ENCODE data around the gene ACIN1. TPM values are rescaled to one million over a fixed set of nuclear protein-coding genes. Genes with fewer than 3 reads are reported as not detected.
A peak's percentile ranks its signal among the peaks of the same experiment; 100 is the strongest.
"Not testable (repeated sequence)": the region's sequence is repeated elsewhere in the genome, so short reads cannot be mapped to it uniquely, and the experiment has no call there.

ACIN1 gene
- polyA plus RNA-seq, 4 donors, result 214 to 342 (median 239) TPM

- DNase-seq (ENCODE audit: low read depth in 4 of 4, low spot score in 3 of 4), result no peak
These were observed 14.8 kb upstream of the ACIN1 start for GRCh38 chr14:23109769-23110168.

- not testable (repeated sequence) for DNase-seq (ENCODE audit: low read depth in 4 of 4, low spot score in 3 of 4)
These were observed 13.2 kb upstream of the ACIN1 start for GRCh38 chr14:23108169-23108568.

GRCh38 chr14:23107620-23108019, 12.7 kb upstream of the ACIN1 start:
- not testable (repeated sequence) for DNase-seq (ENCODE audit: low read depth in 4 of 4, low spot score in 3 of 4)

- DNase-seq (ENCODE audit: low read depth in 4 of 4, low spot score in 3 of 4), result no peak
These were observed 11.8 kb upstream of the ACIN1 start for GRCh38 chr14:23106747-23107045.

GRCh38 chr14:23105348-23105824, 10.4 kb upstream of the ACIN1 start:
- DNase-seq (ENCODE audit: low read depth in 4 of 4, low spot score in 3 of 4), result no peak

- no peak for DNase-seq (ENCODE audit: low read depth in 4 of 4, low spot score in 3 of 4)
These were observed 9.8 kb upstream of the ACIN1 start, which contains the start of gene CIROP for GRCh38 chr14:23104591-23105347. Gene CIROP (minus strand): TSS chr14:23104989. CDS start chr14:23104920, 69 bp downstream.

- no peak for DNase-seq (ENCODE audit: low read depth in 4 of 4, low spot score in 3 of 4)
These were observed 9.2 kb upstream of the ACIN1 start for GRCh38 chr14:23104070-23104590.

GRCh38 chr14:23103581-23103980, 8.6 kb upstream of the ACIN1 start:
- DNase-seq (ENCODE audit: low read depth in 4 of 4, low spot score in 3 of 4), result no peak

- DNase-seq (ENCODE audit: low read depth in 4 of 4, low spot score in 3 of 4), result no peak
These were observed 7.9 kb upstream of the ACIN1 start for GRCh38 chr14:23102801-23103200.

GRCh38 chr14:23101986-23102625, 7.2 kb upstream of the ACIN1 start:
- DNase-seq (ENCODE audit: low read depth in 4 of 4, low spot score in 3 of 4), result no peak

- DNase-seq (ENCODE audit: low read depth in 4 of 4, low spot score in 3 of 4), result no peak
These were observed 6.5 kb upstream of the ACIN1 start for GRCh38 chr14:23101213-23101970.

- no peak for DNase-seq (ENCODE audit: low read depth in 4 of 4, low spot score in 3 of 4)
These were observed 4.4 kb upstream of the ACIN1 start for GRCh38 chr14:23099212-23099861.

GRCh38 chr14:23097786-23098185, 2.9 kb upstream of the ACIN1 start:
- no peak for DNase-seq (ENCODE audit: low read depth in 4 of 4, low spot score in 3 of 4)

- peak; percentile 99 to 100 (median 100) for DNase-seq (ENCODE audit: low read depth in 4 of 4, low spot score in 3 of 4)
These were observed 516 bp upstream of the ACIN1 start, which contains the start of gene C14orf119 for GRCh38 chr14:23095196-23096108. Gene C14orf119 (plus strand): TSS chr14:23095505. CDS start chr14:23097659, 2,154 bp downstream.

GRCh38 chr14:23093991-23094665, 808 bp downstream of the ACIN1 start:
- DNase-seq (ENCODE audit: low read depth in 4 of 4, low spot score in 3 of 4), result no peak

- no peak for DNase-seq (ENCODE audit: low read depth in 4 of 4, low spot score in 3 of 4)
These were observed 1.4 kb downstream of the ACIN1 start for GRCh38 chr14:23093526-23093925.

- DNase-seq (ENCODE audit: low read depth in 4 of 4, low spot score in 3 of 4), result no peak
These were observed 1.8 kb downstream of the ACIN1 start for GRCh38 chr14:23093104-23093503.

- no peak for DNase-seq (ENCODE audit: low read depth in 4 of 4, low spot score in 3 of 4)
These were observed 3.4 kb downstream of the ACIN1 start for GRCh38 chr14:23091294-23092225.

All from left renal pelvis (tissue), 4 donors.